NCI-H1092 treated with DMSO at 0.1 percent for 48 hours (cell line): ENCODE data around the gene MYBPC2.

Experiments used
- DNase-seq: peaks from one replicate; lab custom pipeline; 2025; lab: John Stamatoyannopoulos, UW

Gene MYBPC2

DNA sequence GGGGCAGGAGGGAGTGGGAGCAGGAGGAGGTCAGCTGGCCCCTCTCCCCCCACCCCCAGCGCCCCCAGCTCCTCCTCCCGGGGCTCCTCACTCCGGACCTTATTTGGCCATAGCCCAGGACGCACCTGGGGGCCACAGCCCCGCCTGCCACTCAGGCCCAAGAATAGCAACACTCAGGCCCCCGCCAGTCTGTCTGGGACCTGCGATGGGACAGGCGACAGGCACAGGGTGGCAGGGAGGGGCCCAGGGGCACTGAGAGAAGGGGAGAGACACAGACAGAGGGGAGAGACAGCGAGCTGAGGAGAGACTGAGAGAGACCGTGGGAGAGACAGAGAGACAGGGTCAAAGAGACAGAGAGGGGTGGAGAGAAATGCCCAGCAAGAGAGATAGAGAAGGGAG, 68.1 kb downstream of the MYBPC2 start:
- DNase-seq = no peak

DNA sequence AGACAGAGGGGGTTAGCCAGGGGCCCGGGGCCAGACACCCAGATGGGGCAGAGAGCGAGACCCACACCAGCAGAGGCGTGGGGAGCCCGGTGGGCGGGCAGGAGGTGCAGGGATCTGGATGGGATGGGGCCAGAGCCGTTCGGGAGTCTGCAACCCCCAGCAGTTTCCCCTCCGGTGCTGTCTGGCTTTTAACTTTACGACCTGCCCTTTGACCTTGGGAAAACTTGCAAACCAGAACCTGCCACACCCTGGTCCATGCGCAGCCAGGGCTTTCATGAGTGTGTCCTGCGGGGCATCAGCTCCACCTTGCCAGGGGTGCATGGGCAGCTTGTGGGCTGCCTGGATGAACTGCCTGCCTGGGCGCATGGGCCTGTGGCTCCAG, 68.5 kb downstream of the MYBPC2 start:
- no peak for DNase-seq

DNA sequence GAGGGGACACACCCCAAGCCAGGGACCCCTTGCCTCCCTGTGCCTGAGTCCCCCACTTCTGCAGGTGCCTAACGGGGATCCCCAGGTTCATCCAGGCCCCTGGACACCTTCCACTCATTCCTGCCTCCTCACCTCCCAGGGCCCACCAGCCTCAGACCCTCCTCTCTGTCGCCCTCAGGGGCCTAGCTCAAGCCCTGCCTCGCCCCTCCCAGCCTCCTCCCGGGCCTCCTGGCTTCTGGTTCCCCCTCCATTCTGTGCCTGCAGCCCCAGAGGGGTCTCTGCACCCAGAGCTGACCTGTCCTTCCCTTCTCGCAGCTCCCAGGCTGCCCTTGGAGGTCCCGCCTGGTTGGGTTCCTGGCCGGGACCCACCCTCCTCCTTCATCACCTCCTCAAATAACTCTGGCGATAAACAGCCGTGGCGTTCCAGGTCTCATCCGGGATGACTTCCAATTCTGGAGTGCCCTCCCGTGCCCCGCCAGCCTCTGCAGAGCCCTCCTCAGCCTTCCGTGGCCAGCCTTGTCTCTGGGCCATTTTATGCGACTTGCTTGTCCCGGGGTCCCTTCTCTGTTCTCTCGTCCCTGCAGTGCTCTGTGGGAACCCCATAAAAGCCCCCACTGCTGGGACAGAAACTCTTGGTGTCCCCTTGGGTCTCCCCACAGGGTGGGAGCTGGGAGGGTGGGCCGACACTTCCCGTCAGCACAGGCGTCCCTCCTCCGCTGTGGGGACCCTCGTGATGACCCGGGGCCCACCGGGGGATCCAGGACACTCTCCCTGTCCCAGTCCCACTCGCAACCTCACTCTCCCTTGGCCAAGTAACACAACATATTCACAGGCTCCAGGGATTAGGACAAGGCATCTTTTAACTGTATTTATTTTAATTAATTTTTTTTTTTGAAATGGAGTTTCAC, 69.1 kb downstream of the MYBPC2 start:
- DNase-seq = no peak

DNA sequence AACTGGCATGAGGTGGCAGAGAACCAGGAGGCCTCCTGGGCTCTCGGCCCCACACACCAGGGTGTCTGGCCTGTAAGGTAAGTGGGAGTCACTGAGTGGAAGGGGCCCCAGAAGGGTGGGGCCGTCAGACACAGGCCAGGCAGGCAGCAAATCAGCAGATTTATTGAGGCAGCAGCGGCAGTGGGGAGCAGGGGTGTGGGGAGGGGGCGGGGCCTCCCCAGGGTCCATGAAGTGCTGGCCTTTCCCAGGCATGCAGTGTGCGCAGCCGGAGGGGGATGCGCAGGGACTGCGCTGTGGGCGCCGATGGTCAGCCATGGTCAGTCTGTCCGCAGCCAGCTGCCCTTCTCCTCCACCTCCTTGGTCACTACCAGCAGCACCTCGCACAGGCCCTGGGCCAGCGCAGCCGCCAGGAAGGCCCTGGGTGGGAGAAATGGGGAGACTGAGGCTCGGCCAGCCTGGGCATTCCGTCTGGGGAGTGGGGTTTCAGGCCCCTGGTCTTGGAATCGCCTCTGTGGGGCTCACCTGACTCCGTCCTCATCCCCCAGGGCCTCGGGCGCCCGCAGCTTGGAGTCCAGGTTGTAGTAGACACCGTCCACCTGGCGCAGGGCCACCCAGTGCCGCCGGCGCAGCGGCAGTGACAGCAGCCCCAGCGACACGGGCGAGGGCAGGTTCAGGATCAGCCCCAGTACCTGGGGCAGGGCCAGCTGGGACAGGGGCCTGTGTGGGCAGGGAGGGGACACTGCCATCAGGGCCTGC, 73.3 kb downstream of the MYBPC2 start:
- no peak for DNase-seq

GRCh38 chr19:50506700-50507099, 74.0 kb downstream of the MYBPC2 start:
- no peak for DNase-seq

- no peak for DNase-seq
Measured at GRCh38 chr19:50507376-50507775, 74.7 kb downstream of the MYBPC2 start.

- no peak for DNase-seq
Measured at GRCh38 chr19:50508843-50509190, 76.1 kb downstream of the MYBPC2 start.

DNA sequence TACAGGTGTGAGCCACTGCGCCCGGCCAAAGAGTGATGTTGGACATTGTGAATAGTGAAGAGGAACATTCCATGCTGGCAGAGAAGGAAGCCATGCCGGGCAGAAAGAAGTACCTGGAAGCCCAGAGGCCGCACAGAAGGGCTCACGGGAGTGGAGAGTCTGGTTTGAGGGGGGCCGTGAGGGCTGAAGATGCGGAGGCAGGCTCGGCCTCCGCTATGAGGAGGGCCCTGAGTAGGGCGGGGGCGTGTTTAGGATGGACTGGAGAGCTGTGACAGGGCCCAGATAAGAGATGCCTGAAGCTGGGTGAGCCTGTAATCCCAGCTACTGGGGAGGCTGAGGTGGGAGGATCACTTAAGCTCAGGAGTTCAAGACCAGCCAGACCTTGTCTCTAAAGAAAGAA, 76.7 kb downstream of the MYBPC2 start:
- no peak for DNase-seq

DNA sequence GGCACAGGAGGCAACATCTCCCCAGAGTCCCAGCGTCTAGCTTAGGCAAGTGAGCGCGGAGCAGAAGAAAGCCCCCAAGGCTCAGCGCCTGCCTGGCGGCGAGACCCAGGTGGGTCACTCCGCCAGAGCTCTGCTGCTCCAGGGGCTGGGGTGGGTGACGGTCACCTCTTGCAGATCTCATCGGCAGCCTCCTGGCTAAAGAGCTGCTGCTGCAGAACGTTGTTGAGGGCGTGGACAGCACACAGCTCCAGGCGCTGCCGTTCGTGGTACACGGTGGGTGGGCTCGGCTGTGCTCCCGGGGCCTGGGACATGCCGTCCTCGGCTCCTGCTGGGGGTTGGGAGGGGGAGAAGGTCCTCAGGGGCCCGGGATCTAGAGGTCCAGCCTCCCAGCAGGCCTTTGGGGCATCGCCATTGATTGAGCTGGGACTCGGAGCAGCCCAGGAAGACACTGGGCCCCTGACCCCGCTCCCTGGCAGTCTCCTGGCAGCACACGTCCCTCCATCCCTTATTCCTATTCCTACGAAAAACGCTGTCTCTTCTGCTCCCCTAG, 77.5 kb downstream of the MYBPC2 start:
- DNase-seq = no peak

- DNase-seq = peak; percentile 89
Measured at GRCh38 chr19:50510700-50511068, 78.0 kb downstream of the MYBPC2 start.

- peak; percentile 91 for DNase-seq
Measured at GRCh38 chr19:50511069-50511822, 78.6 kb downstream of the MYBPC2 start, which contains the start of gene JOSD2. Gene JOSD2, minus strand, starts transcription at chr19:50511191. Its CDS starts 760 bp downstream, at chr19:50510431.

DNA sequence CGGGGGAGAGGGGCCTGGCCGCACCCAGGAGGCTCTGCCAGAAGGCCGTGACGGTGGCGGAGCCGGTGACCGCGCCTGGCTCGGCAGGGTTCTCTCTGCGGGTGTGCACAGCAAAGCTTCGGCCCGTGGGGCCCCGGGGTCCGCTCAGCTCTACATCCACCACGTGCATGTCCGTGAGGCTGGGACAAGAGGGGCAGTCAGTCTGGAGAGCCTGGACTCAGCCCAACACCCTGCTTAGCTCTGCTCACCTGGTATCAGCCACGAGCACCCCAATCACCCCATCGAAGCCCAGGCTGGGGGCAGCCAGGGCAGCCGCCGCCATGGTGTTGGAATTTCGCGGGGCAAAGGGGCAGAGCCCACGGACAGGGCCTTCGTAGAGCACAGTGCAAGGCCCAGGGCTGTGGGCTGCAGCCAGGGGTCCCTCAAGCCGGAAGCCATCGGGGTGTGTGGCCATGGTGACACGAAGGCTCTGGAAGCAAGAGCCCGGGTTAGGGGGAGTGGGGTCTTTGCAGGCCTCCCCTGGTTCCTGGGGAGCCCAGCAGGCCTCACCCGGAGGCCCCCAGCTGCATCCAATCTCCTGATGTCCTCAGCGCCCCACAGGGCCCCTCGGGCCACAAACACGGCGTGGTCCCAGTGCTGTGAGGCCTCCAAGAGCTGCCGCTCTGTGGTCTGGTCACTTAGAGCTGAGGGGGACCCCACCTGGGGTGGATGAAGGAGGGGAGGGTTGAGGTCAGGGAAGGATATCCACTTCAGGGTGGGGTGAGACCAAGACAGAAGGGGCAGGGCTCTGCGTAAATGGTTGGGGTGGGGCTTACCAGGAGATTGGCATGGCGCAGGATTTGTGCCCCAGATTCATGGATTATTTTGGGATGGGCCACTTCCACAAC, 79.7 kb downstream of the MYBPC2 start:
- no peak for DNase-seq

DNA sequence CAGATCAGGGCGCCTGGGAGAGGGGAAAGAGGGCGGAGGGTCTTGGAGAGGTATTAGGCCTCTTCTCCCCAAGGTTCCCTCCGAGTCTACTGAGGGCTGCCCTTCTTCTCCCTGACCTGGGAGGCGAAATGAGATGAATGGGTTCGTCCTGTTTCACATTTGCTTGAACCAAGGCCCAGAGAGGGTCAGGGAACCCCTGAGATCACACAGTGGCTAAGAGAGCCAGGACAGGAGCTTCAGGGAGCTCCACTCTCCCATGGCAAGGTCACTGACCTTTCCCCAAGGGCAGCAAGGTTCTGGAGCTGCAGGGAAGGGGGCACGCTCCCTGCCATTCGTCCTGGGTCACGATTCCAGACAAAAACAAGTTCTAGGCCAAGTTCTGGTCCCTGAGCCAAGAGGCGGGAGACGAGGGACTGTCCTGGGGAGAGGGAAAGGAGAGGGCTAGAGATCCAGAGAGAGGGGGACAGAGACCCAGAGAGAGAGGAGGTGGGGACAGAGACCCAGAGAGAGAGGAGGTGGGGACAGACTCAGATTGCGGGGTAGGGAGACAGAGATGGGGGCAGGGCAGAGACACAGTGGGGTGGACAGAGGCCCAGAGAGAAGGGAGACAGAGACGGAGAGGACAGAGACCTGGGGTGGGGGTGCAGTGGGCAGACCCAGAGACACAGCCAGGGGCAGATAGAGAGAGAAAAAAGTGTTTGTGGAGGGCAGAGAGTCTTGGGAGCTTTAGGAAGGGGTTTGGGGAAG, 80.5 kb downstream of the MYBPC2 start:
- DNase-seq = no peak

GRCh38 chr19:50513746-50514345, 81.2 kb downstream of the MYBPC2 start, which contains the start of gene ASPDH:
Gene ASPDH, minus strand, starts transcription at chr19:50513913. Its CDS starts 90 bp downstream, at chr19:50513823.
- no peak for DNase-seq

DNA sequence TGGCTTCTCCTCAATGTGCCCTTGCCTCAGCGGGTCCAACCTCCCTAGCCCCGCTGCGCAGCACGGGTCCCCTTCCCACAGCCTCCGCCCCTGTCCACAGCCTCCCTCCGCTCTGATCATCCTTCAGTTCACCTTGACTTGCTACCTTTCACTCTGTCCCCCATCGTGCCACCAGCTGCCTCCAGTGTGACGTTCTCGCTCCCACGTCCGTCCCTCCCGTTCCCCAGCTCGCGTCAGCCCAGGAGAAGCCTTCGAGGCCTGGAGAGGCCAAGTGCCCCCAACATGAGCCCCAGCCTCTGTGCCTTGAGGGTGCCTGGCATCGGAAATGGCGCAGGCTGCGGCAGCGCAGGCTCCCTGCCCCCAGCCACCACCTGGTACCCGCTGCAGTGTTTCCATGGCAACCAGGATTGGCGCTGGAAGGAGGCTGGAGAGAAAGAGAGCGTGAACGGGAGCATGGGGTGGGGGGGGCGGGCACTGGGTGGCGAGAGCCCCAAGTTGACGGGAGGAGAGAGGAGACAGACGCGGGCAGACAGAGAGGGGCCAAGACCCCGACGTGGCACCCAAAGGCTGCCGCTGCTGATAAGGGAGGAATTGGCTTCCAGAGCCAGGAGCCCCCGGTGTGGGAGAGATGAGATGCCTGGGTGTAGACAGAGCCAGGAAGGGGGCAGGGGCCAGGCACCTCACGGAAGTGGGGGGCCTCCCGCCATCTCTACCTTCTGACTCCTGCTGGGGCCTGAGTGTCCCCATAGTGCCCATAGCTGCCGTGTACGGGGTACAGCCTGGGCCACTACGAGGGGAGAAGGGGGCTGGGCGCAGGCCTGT, 81.9 kb downstream of the MYBPC2 start:
- peak; percentile 72 for DNase-seq

GRCh38 chr19:50515168-50515561, 82.5 kb downstream of the MYBPC2 start:
- DNase-seq = no peak
